GM12872 (cell line): ENCODE measurements around the gene TCF4.

Experiments
- CTCF ChIP-seq: IDR thresholded peaks from 3 replicates; pipeline ENCODE4 v1.5.1; 2011; ENCODE audit warnings: low read depth, mild to moderate bottlenecking, low read length, moderate library complexity; ENCODE audit not compliant: insufficient read depth

TCF4 gene

GRCh38 chr18:55353391-55353790 is 234.6 kb downstream of the TCF4 start:
- TF ChIP-seq CTCF = no peak

- TF ChIP-seq CTCF = no peak
These were observed 235.8 kb downstream of the TCF4 start for GRCh38 chr18:55351980-55352714.

GRCh38 chr18:55351241-55351691 is 236.7 kb downstream of the TCF4 start:
- TF ChIP-seq CTCF = no peak

GRCh38 chr18:55349685-55350084 is 238.3 kb downstream of the TCF4 start:
- TF ChIP-seq CTCF = no peak

- TF ChIP-seq CTCF = no peak
These were observed 240.8 kb downstream of the TCF4 start for GRCh38 chr18:55346961-55347740.

GRCh38 chr18:55346387-55346786 is 241.6 kb downstream of the TCF4 start:
- TF ChIP-seq CTCF = no peak

- TF ChIP-seq CTCF = no peak
These were observed 242.7 kb downstream of the TCF4 start for GRCh38 chr18:55345103-55345950.
